NCI-H1436 treated with DMSO at 0.1 percent for 48 hours (cell line): ENCODE data around the gene JADE3.

Experiments used
- DNase-seq: peaks from one replicate; lab custom pipeline; 2025; lab: John Stamatoyannopoulos, UW

The JADE3 gene

GRCh38 chrX:47026198-47026597, 114.0 kb downstream of the JADE3 start:
- no peak for DNase-seq

GRCh38 chrX:47030339-47030738, 118.1 kb downstream of the JADE3 start:
- peak; percentile 0 for DNase-seq

- DNase-seq = no peak
These were observed 135.8 kb downstream of the JADE3 start for GRCh38 chrX:47047989-47048388.

- no peak for DNase-seq
These were observed 147.1 kb downstream of the JADE3 start for GRCh38 chrX:47059142-47059874.

DNA sequence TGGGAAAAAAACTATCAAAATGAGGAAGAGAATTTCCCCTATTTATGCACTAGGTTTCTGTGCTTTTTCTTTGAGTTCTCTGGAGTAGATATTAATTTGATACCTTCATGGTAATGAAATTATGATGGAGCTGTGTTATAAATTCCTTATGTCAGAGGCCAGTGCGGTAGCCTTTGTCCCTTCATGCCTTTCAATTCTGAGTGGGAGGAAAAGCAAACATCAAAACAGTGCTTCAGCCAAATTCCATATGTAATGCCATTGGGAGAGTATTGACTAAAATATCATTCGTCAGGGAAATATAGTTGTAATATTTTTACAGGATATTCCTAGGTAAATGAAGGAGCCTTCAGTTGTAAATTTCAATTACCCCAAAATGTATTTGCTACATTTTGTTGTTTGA, 148.5 kb downstream of the JADE3 start:
- no peak for DNase-seq

- DNase-seq = no peak
These were observed 149.2 kb downstream of the JADE3 start for GRCh38 chrX:47061238-47061919.

GRCh38 chrX:47063179-47063578, 151.0 kb downstream of the JADE3 start:
- DNase-seq = no peak

- no peak for DNase-seq
These were observed 156.0 kb downstream of the JADE3 start for GRCh38 chrX:47068214-47068613.

DNA sequence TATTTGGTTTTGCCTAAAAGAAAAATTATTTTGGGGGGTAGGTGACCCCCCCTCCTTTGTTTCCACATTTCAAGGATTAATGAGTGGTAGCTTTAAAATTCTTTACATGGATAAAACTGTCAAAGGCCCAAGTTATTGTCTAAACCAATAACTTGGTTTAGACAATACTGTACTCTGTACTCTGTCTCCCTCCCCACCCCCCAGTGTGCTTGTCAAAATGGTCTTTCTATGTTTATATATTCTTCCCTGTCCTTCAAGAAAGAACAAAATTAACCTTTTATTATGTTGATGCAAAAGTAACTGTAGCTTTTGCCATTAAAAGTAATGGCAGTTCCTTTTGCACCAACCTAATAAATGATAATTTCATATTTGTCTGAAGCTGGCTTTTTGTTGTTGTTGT, 156.5 kb downstream of the JADE3 start:
- DNase-seq = no peak

DNA sequence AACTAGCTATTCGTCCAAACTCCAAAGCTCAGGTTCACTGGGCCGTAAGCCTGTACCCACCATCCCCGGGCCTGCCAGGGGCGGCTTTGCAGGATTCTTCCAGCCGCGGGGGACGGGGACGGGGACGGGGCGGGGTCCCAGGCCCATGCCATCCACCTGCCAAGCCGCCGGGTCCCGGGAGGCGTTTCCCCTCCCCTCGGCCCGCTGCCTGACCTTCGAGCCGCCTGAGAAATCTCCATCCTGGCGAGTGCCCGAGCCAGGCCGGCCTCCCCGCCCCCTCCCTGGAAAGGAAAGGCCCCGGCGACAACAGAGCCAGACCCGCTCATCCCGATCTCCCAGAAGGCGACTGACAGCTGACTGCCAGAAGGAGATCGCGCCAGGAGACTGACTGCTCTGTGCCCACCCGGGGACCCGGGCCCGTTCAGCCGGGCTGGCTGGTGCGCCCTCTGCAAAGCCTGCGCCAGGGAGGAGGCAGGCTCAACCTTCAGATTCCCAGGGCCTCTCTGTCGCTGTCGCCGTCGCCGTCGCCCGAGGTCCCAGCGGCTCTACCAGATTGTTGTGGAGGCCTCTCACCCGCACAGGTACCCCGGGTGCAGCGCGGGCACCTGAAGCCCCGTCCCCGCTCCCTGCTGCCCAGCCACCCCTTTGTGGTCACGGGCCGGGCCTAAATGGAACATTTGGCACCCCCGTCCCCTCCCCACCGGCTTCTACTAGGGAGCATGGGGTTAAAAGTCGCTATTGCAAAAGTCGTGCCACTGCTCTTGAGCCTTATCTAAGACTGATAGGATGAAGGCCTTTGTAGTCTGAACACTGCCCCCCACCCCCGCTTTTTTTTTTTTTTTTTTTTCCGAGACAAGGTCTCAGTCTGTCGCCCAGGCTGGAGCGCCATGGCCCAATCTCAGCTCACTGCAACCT, 166.2 kb downstream of the JADE3 start, which contains the start of gene RGN:
TSS of gene RGN (plus strand) at position 315 of the 915 bp plus-strand sequence. CDS start 2,702 bp downstream, outside the sequence.
- DNase-seq = no peak

- DNase-seq = no peak
These were observed 168.1 kb downstream of the JADE3 start for GRCh38 chrX:47080215-47080914.

DNA sequence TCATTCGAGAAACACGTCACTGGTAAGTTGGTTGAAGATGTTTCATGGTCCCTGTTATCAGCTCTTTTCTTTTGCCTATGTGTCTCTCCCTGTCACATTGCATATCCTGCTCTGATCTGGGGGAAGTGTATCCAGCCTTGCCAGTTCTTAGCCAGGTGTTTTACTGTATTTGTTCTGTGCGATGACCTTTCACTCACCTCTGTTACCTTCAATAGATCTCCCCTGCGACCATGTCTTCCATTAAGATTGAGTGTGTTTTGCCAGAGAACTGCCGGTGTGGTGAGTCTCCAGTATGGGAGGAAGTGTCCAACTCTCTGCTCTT, 168.7 kb downstream of the JADE3 start:
- DNase-seq = no peak

GRCh38 chrX:47091149-47091775, 179.0 kb downstream of the JADE3 start:
- no peak for DNase-seq

DNA sequence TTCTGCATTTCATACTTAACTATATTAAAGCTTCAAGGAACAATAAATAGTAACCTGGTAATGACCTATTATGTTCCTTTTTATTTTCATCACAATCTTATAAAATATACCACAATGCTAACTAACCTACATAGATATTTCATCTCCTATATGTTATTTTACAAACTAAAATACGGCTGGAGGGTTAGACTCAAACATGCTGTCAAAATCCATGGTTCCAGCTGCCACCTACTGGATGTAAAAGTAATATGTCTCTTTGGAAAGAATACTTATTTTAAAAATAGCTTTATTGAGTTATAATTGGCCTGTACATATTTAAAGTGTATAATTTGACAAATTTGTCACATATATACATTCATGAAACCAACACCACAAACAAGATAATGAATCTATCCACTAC, 181.0 kb downstream of the JADE3 start:
- DNase-seq = no peak

GRCh38 chrX:47093860-47094259, 181.6 kb downstream of the JADE3 start:
- no peak for DNase-seq

- DNase-seq = no peak
These were observed 184.8 kb downstream of the JADE3 start for GRCh38 chrX:47097018-47097417.

DNA sequence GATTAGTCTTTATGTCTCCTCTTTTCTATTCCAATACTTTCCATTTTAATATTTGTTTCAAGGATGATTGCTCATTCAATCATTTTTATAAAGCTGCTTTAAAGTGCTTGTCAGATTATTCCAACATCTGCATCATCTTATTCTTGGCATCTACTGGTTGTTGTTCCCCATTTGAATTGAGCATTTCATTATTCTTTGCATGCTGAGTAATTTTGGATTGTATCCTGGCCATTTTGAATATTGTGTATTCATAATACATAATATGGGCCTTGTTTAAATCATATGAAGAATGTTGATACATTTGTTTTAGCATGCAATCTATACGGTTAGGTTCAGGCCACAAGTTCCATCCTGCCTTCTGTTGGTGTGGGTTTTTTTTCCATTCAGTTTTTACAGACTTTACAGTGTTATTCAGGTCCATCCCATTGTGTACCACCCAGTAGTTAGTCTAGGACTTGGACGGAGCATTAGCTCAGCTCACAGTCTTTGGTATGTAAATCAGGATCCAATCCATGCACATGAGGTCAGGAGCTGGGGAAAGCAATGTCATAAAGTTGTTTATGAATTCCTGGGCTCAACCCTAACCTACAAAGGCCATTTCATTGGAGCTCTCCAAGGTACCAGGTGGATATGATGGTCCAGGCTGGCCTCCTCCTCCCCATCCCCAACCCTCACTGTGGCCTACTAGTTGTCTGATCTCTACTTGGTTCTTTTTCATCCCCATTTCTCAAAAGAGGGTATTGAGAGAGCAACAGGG, 186.3 kb downstream of the JADE3 start:
- no peak for DNase-seq

GRCh38 chrX:47101206-47101605, 189.0 kb downstream of the JADE3 start:
- no peak for DNase-seq
